ENCODE data around the gene ATP8B4.

- no peak for TF ChIP-seq POLR2A (IDR thresholded peaks at IDR 0.05)
- no peak for TF ChIP-seq CTCF (IDR thresholded peaks at IDR 0.05)
Measured at GRCh38 chr15:49827311-49827710, 291.7 kb downstream of the ATP8B4 start.
